NCI-H1436 (cell line): ENCODE data around the gene PITPNC1.

Source experiments
- DNase-seq: peaks from one replicate; lab custom pipeline; 2025; lab: John Stamatoyannopoulos, UW

Gene PITPNC1

GRCh38 chr17:67548693-67549092 lies 171.6 kb downstream of the PITPNC1 start:
- DNase-seq = no peak

DNA sequence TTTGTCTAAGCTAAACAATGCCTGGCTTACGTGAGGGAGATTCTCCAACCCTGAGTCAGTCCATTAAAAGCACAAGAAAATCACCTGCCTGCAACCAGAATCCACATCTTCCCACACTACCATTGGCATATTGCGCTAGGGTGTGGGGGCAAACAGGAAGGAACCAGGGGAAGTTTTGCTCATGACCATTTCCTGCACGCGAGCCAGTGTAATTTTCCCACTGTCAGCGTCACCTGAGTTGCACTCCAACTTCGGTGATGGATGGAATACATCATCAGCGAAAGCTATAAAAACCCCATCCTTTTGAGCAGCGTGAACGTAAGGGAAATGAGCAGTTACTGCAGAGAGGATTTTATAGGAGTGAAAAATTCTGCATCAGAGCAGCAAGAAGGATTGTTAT lies 172.7 kb downstream of the PITPNC1 start:
- no peak for DNase-seq

DNA sequence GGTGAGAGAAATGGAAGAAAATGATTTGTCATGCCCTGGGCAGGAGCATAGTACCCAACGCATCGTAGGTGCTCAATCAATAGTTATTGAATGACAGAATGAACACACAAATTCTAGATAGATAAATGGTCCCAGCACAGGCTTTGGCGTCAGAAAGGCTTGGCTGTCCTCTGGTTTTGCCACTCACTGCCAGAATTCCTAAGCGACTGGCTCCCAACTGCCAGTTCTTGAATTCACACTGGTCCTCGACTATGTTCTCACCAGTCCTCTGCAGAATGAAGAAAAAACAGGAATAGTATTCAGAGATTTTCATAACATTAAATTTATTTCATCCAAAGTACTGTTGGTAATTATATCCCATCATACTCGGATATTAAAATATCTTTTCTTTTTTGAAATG lies 177.6 kb downstream of the PITPNC1 start:
- no peak for DNase-seq

DNA sequence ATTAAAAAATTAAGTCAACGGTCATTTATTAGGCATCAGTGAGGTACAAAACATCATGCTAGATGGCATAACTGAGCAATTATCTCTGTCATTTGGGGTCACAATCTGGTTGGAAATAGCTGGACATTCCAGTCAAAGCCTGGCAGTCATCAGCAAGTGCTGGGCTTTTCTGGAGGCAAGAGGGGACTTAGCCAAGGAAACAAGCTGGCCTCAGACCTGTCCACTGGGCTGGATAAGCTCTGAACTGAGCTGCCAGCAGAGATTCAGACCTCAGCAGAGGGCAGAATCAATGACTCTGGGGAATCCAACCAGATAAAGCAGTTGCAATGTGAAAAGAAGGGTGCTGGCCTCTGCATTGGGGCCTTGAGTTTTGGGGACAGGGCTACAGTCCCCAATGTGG lies 178.8 kb downstream of the PITPNC1 start:
- DNase-seq = no peak

GRCh38 chr17:67557052-67557845 lies 180.2 kb downstream of the PITPNC1 start:
- no peak for DNase-seq

DNA sequence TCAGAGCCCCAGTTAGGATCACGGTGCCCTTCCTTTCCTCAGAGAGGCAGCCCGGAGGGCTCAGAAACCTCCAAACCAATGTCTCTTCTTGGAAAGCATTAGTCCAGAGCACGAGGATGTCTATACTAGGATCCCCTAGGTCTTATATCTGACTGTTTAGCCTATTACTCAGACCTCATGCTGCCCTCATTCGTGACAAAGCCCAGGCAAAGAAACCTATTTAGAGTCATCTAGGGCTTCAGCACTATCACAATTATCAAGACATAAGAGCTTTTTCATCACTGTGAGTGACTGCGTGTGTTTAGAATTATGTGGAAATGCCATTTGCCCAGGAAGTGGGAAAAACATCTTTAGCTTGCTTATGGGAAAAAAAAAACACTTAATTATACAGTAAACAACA lies 180.8 kb downstream of the PITPNC1 start:
- DNase-seq = no peak

DNA sequence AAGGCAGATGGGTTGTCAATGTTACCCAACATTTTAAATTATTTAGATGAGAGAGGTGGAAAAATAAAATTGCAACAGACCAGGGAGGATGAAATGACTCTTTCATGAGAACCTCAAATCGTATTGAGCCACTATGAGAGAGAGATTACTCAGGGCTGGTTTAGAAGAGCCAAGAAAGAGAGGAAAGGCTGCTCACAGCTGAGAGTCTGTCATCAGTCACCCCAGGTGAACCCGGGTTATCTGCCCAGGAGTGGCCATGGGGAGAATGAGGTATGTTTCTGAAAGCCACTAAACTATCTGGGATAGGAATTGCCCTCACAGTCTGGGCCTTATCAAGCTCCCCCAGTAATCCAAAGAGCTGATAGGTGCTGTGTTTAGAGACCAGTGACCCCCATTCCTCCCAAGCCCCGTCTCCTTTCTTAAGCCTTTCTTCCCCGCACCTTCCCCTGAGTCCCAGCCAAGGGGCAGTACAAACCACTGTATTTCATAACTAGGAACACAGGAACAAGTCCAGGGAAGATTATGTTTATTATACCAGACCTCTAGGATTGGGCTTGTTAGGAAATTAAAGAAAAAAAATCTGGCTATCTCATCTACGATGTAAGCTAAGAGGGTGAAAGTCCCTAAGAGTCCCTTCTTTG lies 181.8 kb downstream of the PITPNC1 start:
- no peak for DNase-seq

- no peak for DNase-seq
These were observed 182.4 kb downstream of the PITPNC1 start for GRCh38 chr17:67559381-67559966.

GRCh38 chr17:67562005-67562404 lies 184.9 kb downstream of the PITPNC1 start:
- DNase-seq = no peak

DNA sequence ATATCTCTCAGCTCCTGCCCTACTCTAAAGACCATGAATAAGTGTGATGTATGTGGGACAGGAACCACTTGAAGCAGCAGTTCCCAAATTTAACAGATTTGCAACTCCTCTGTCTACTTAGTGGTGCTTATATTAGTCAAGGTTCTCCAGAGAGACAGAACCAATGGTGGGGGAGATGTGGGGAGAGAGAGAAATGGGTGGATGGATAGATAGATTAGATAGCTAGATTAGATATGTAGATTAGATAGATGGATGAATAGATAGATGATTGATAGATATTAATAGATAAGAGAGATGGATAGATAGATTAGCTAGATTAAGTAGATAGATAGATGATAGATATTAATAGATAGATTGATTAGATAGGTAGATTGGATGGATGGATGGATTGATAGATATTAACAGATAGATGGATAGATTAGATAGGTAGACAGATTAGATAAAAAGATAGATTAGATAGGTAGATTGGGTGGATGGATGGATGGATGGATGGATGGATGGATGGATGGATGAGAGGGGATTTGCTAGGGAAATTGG lies 186.7 kb downstream of the PITPNC1 start:
- DNase-seq = no peak

- DNase-seq = no peak
These were observed 188.0 kb downstream of the PITPNC1 start for GRCh38 chr17:67565068-67565467.

GRCh38 chr17:67566656-67567055 lies 189.6 kb downstream of the PITPNC1 start:
- DNase-seq = no peak

GRCh38 chr17:67569015-67569451 lies 192.0 kb downstream of the PITPNC1 start:
- DNase-seq = no peak

DNA sequence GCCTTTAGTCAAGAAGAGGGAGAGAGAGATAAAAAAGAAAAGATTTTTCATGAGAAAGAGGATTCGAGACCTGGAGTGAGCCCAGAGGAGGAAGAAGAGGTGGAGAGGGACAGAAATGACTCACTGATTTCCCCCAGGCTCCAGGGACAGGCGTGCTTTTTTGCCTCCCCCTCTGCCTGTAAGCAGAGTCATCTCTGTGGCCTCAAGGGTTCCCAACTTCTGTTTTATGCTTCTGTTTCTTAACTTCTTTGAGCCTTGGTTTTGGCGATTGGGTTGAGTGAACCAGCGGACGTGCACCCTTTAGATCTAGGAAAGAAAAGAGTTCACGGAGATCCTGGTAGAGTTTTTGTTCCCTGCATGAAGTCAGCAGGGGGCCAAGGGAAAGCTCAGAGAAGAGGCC lies 192.8 kb downstream of the PITPNC1 start:
- DNase-seq = no peak

- DNase-seq = no peak
These were observed 193.7 kb downstream of the PITPNC1 start for GRCh38 chr17:67570797-67571196.

- no peak for DNase-seq
These were observed 194.4 kb downstream of the PITPNC1 start for GRCh38 chr17:67571478-67571877.

GRCh38 chr17:67573987-67574657 lies 197.0 kb downstream of the PITPNC1 start:
- DNase-seq = no peak

DNA sequence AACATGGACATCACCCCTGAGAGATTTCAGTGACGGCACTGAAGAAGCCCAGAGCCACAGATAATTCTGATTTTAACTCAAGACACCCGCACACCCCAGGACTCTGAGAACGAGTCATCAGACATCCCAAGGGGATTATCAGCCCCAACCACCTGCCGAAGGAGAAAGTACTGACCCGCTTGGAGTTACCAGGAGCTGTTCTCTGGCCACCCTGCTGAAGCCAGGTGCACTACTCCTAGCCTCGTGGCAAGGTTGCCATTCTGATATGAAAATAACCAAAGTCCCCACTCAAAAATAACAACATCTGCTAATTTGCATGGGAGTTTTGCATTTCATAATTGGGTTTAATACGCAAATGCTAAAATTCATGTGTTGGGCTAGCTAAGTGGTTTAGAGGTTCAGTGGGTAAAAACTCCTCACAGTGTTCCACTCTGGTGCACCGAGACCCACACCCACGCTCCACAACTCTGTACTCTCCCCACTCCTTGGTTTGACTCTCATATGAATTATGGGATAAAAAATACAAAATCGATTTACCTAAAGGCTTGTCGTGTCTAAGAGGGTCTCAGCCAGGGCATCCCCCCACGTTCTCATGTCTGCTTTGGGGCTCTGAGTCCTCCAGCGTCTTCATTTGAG lies 197.7 kb downstream of the PITPNC1 start:
- no peak for DNase-seq

GRCh38 chr17:67575325-67575724 lies 198.2 kb downstream of the PITPNC1 start:
- peak; percentile 60 for DNase-seq

GRCh38 chr17:67576471-67577115 lies 199.5 kb downstream of the PITPNC1 start:
- DNase-seq = no peak

GRCh38 chr17:67577429-67578141 lies 200.5 kb downstream of the PITPNC1 start:
- no peak for DNase-seq
